ENCODE results near the gene CLMN.

GRCh38 chr14:95292660-95293425 lies 26.9 kb downstream of the CLMN start:
- no peak for TF ChIP-seq EZH2 (IDR thresholded peaks at IDR 0.05)
- TF ChIP-seq POLR2AphosphoS5 (IDR thresholded peaks at IDR 0.05; ENCODE audit: borderline replicate concordance, low read depth, low read length), result no peak
